WTC11 (cell line): ENCODE measurements around the gene HIC1.

Source experiments
- CBFB ChIP-seq: sonication (generic); formaldehyde crosslinking; IDR thresholded peaks from 2 replicates; pipeline ENCODE4 v1.8.1; 2022; ENCODE audit warnings: mild to moderate bottlenecking, low read depth, missing genetic modification reagents
- CTCF ChIP-seq: fragments of 200-600 bp; IDR thresholded peaks from 2 replicates; pipeline ENCODE4 v1.8.0; 2022; ENCODE audit warnings: antibody characterized with exemption
- E2F4 ChIP-seq: sonication (generic); formaldehyde crosslinking; IDR thresholded peaks from 2 replicates; pipeline ENCODE4 v1.8.1; 2022; ENCODE audit warnings: low read depth, mild to moderate bottlenecking, moderate library complexity, missing genetic modification reagents, borderline replicate concordance
- IRF2 ChIP-seq: sonication (generic); formaldehyde crosslinking; IDR thresholded peaks from 2 replicates; pipeline ENCODE4 v1.8.0; 2022; ENCODE audit warnings: low read depth, missing genetic modification reagents, borderline replicate concordance
- MAX ChIP-seq: sonication (generic); formaldehyde crosslinking; IDR thresholded peaks from 2 replicates; pipeline ENCODE4 v1.8.0; 2022; ENCODE audit warnings: mild to moderate bottlenecking, missing genetic modification reagents
- NFATC4 ChIP-seq: fragments of 250-450 bp; sonication (Bioruptor Pico); IDR thresholded peaks from 2 replicates; pipeline ENCODE4 v1.9.0; 2021; ENCODE audit warnings: mild to moderate bottlenecking
- NFYB ChIP-seq: sonication (generic); formaldehyde crosslinking; conservative IDR thresholded peaks from 2 replicates; pipeline ENCODE4 v1.8.0; 2022; ENCODE audit warnings: low read depth, missing genetic modification reagents
- PRDM15 ChIP-seq: sonication (generic); formaldehyde crosslinking; IDR thresholded peaks from 2 replicates; pipeline ENCODE4 v1.8.0; 2022; ENCODE audit warnings: missing genetic modification reagents
- USF1 ChIP-seq: sonication (generic); formaldehyde crosslinking; IDR thresholded peaks from 2 replicates; pipeline ENCODE4 v1.8.0; 2022; ENCODE audit warnings: mild to moderate bottlenecking, missing genetic modification reagents
- USF2 ChIP-seq: sonication (generic); formaldehyde crosslinking; IDR thresholded peaks from 2 replicates; pipeline ENCODE4 v1.8.1; 2023; ENCODE audit warnings: mild to moderate bottlenecking, missing genetic modification reagents, moderate library complexity
- ZNF281 ChIP-seq: sonication (generic); formaldehyde crosslinking; IDR thresholded peaks from 2 replicates; pipeline ENCODE4 v1.8.0; 2023; ENCODE audit warnings: mild to moderate bottlenecking, missing genetic modification reagents
- ZNF512 ChIP-seq: sonication (generic); formaldehyde crosslinking; IDR thresholded peaks from 2 replicates; pipeline ENCODE4 v1.8.1; 2022; ENCODE audit warnings: missing genetic modification reagents, borderline replicate concordance
- ZSCAN18 ChIP-seq: fragments of 250-450 bp; sonication (Bioruptor Pico); IDR thresholded peaks from 2 replicates; pipeline ENCODE4 v2.1.2; 2022; ENCODE audit warnings: mild to moderate bottlenecking, moderate library complexity

- TF ChIP-seq CTCF, result no peak
- TF ChIP-seq E2F4, result no peak
- TF ChIP-seq NFYB (CRISPR knock-in tag), result no peak
- TF ChIP-seq MAX, result peak; percentile 72; the same call in 1 of the 2 replicates
- TF ChIP-seq ZSCAN18 (CRISPR knock-in tag), result no peak
- no peak for TF ChIP-seq NFATC4 (CRISPR knock-in tag)
- TF ChIP-seq PRDM15 (CRISPR knock-in tag), result no peak
- TF ChIP-seq USF1 (CRISPR knock-in tag), result no peak
- TF ChIP-seq USF2 (CRISPR knock-in tag), result peak; percentile 6; the same call in 1 of the 2 replicates
- no peak for TF ChIP-seq ZNF512 (CRISPR knock-in tag)
- no peak for TF ChIP-seq CBFB (CRISPR knock-in tag)
- TF ChIP-seq IRF2 (CRISPR knock-in tag), result no peak
- no peak for TF ChIP-seq ZNF281 (CRISPR knock-in tag)
Observed at GRCh38 chr17:2050300-2051060, 4.4 kb upstream of the HIC1 start.
